ENCODE data around the gene SUPT4H1.

DNA sequence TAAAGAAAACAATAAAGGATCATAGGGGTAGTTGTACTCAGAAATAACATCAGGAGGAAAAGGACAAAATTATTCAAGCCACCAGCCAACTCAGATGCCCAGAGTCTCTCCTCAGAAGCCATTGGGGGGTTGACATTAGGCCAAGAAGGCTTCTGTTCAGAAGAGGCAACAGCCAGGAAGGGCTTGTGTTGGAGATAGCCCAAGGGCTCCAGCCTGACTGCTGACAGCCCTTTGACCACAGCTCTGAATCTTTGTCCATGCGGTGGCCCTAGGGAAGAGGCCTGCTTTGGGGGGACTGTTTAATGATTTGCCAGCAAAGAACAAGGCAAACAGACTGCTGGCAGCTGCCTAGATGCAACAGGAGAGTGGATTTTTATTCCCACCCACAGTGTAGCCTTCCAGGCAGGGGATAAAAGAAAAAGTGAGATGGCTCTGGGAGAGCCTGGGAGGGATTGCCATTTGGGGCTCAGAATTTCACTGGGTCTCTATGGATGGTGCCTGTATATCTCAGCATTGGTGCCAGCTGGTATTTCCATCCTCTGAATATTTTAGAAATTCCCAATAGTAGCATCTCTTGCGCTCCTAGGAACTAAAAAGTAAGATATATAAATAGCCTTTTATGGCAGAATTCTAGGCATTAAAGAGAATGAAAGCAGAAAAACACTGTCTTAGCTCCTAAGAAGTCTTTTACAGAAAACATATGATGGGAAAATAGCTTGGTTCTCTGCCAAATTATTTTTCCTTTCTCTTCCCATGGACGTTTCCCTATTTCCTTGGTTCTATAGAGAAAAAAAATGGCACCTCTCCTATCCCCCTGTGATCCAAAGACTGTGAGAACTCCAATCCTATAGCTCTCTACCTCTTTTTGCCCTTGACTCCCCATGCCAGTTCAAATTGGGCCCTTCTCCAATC, 29.4 kb upstream of the SUPT4H1 start:
- no peak for TF ChIP-seq POLR2AphosphoS5 (IDR thresholded peaks at IDR 0.05; ENCODE audit: borderline replicate concordance, low read depth, low read length)
- no peak for TF ChIP-seq EZH2 (IDR thresholded peaks at IDR 0.05)
- no peak for TF ChIP-seq FOXP2 (optimal IDR thresholded peaks at IDR 0.05; ENCODE audit: control extremely low read depth, extremely low read length, insufficient read depth)
